ENCODE measurements around the gene CCNH.

DNA sequence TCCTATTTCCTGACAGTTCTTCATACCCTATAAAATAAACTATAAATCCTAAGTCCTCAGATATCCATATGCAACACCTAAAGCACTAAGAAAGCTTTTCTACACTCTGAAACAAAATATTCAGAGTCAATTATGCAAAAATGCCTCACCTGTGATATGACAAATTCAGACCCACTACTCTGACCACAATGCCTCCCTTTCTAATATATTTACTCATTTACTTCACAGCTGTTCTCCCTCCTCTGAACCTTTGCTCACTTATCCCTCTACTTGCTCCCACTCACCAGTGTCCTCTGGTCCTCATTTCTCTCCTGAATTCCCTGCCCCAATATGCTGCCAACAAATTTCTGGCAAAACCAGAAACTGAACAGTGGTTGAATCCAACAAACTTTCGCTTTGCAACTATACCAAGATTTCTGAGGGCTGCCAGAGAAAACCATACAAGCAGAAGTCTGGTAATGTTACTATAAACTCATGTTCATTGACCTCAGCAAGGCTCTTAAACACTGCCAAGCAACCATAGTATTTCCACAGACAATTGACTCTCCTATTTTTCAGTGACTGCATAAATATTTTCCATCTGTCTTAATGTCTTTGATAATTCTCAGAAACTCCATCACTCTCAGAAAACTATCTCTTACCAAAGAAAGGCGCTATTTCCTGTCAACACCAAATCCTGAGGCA is 7.1 kb downstream of the CCNH start:
- TF ChIP-seq, protein P1, sequence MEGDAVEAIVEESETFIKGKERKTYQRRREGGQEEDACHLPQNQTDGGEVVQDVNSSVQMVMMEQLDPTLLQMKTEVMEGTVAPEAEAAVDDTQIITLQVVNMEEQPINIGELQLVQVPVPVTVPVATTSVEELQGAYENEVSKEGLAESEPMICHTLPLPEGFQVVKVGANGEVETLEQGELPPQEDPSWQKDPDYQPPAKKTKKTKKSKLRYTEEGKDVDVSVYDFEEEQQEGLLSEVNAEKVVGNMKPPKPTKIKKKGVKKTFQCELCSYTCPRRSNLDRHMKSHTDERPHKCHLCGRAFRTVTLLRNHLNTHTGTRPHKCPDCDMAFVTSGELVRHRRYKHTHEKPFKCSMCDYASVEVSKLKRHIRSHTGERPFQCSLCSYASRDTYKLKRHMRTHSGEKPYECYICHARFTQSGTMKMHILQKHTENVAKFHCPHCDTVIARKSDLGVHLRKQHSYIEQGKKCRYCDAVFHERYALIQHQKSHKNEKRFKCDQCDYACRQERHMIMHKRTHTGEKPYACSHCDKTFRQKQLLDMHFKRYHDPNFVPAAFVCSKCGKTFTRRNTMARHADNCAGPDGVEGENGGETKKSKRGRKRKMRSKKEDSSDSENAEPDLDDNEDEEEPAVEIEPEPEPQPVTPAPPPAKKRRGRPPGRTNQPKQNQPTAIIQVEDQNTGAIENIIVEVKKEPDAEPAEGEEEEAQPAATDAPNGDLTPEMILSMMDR (IDR thresholded peaks at IDR 0.05; ENCODE audit: insufficient read depth, low read length, poor library complexity, severe bottlenecking) = no peak
- no peak for TF ChIP-seq EZH2phosphoT487 (conservative IDR thresholded peaks at IDR 0.05; ENCODE audit: low read length)
